HEK293T (cell line): ENCODE data around the gene SCN3A.

Source experiments
- ARNT ChIP-seq: fragments of 450-650 bp; IDR thresholded peaks from 2 replicates; pipeline ENCODE4 v1.6.1; 2017; ENCODE audit warnings: mild to moderate bottlenecking
- BHLHE40 ChIP-seq: fragments of 450-650 bp; IDR thresholded peaks from 2 replicates; pipeline ENCODE4 v1.6.1; 2016; ENCODE audit warnings: mild to moderate bottlenecking, moderate library complexity, borderline replicate concordance
- ELF4 ChIP-seq: fragments of 450-650 bp; IDR thresholded peaks from 2 replicates; pipeline ENCODE4 v1.6.1; 2017; ENCODE audit warnings: antibody characterized with exemption
- FOXA1 ChIP-seq: fragments of 450-650 bp; IDR thresholded peaks from 2 replicates; pipeline ENCODE4 v1.6.1; 2016; ENCODE audit warnings: mild to moderate bottlenecking
- FOXK2 ChIP-seq: fragments of 450-650 bp; IDR thresholded peaks from 2 replicates; pipeline ENCODE4 v1.6.1; 2016; ENCODE audit warnings: mild to moderate bottlenecking
- FOXM1 ChIP-seq: fragments of 450-650 bp; IDR thresholded peaks from 2 replicates; pipeline ENCODE4 v1.6.1; 2017; ENCODE audit warnings: mild to moderate bottlenecking, borderline replicate concordance
- HDGF ChIP-seq: fragments of 450-650 bp; IDR thresholded peaks from 2 replicates; pipeline ENCODE4 v1.6.1; 2017; ENCODE audit warnings: antibody characterized with exemption, borderline replicate concordance
- L3MBTL2 ChIP-seq: fragments of 450-650 bp; conservative IDR thresholded peaks from 2 replicates; pipeline ENCODE4 v1.6.1; 2016; ENCODE audit warnings: mild to moderate bottlenecking
- NFRKB ChIP-seq: fragments of 450-650 bp; IDR thresholded peaks from 2 replicates; pipeline ENCODE4 v1.6.1; 2016; ENCODE audit warnings: mild to moderate bottlenecking, moderate library complexity
- SP1 ChIP-seq: fragments of 450-650 bp; IDR thresholded peaks from 2 replicates; pipeline ENCODE4 v1.6.1; 2017
- SUZ12 ChIP-seq: fragments of 450-650 bp; IDR thresholded peaks from 2 replicates; pipeline ENCODE4 v1.6.1; 2016; ENCODE audit warnings: mild to moderate bottlenecking
- TARDBP ChIP-seq: fragments of 450-650 bp; IDR thresholded peaks from 2 replicates; pipeline ENCODE4 v1.6.1; 2016
- ZNF384 ChIP-seq: fragments of 450-650 bp; IDR thresholded peaks from 2 replicates; pipeline ENCODE4 v1.6.1; 2016
- TF ChIP-seq, protein P1 (sequence below): fragments of 450-650 bp; IDR thresholded peaks from 2 replicates; pipeline ENCODE4 v1.6.1; 2016

DNA sequence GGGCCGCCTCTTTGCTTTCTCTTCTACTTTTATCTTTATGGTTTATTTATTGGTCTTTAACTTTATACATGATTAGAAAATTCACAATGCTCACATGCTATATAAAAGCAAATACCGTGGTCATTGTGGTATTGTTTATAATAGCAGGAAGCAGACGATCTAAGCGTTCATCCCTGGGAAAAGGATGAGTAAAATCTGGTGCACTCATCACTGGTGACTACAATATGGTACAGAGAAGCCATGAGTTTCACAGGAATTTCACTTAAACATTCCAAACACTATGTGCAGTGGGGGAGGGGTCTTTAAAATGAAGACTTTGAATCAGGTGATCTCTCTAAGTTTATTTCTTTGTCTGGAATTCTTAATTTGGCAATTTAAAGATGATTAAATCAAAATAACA, 97.9 kb downstream of the SCN3A start:
- TF ChIP-seq SP1 (no peak), HDGF (no peak), ELF4 (no peak), FOXM1 (no peak), L3MBTL2 (no peak), SUZ12 (no peak), ARNT (no peak), ZNF384 (no peak), TARDBP (no peak), BHLHE40 (no peak), FOXA1 (no peak), NFRKB (no peak), FOXK2 (no peak)
- TF ChIP-seq, protein P1, sequence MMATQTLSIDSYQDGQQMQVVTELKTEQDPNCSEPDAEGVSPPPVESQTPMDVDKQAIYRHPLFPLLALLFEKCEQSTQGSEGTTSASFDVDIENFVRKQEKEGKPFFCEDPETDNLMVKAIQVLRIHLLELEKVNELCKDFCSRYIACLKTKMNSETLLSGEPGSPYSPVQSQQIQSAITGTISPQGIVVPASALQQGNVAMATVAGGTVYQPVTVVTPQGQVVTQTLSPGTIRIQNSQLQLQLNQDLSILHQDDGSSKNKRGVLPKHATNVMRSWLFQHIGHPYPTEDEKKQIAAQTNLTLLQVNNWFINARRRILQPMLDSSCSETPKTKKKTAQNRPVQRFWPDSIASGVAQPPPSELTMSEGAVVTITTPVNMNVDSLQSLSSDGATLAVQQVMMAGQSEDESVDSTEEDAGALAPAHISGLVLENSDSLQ = no peak
